Measurements from ENCODE around the gene MAP3K5. TPM values are rescaled to one million over a fixed set of nuclear protein-coding genes. Genes with fewer than 3 reads are reported as not detected.
A peak's percentile ranks its signal among the peaks of the same experiment; 100 is the strongest.

The MAP3K5 gene
- total and polyA plus RNA-seq, 12 donors, result 41.9 to 306 (median 215) TPM

- intact Hi-C loops (cut with DNase I), result no loop called here
- Histone ChIP-seq H3K27me3 (no peaks in the 10 kb centered on the region), H3K4me1 (replicated peaks in 1 of 2) (peaks cover 6 to 7% of the 10 kb centered on the region in 2 donors), H3K9me3 (replicated peaks in 1 of 3) (no peaks in the 10 kb centered on the region), H3K4me3 (no peak overlapping the region), H3K27ac (no peak overlapping the region), H3K36me3 (replicated peaks in 1 of 2) (no peaks in the 10 kb centered on the region)
- DNase-seq, result no peak
- TF ChIP-seq POLR2A (IDR thresholded peaks at IDR 0.05) (no peak), CTCF (IDR thresholded peaks at IDR 0.05) (no peak)
- 56 to 77% (median 67%) methylated on average over 5 of the region's 5 CpGs for WGBS, 4 donors
These were observed 3.7 kb upstream of the MAP3K5 start for GRCh38 chr6:136795996-136796395.

GRCh38 chr6:136795386-136795785 lies 3.1 kb upstream of the MAP3K5 start:
- 84 to 97% (median 85%) methylated on average over 2 of the region's 2 CpGs for whole genome bisulfite sequencing, 4 donors
- intact Hi-C loops (cut with DNase I), result no loop called here
- no peak for DNase-seq

GRCh38 chr6:136793363-136793762 lies 1.1 kb upstream of the MAP3K5 start:
- Histone ChIP-seq H3K9me3 (replicated peaks in 1 of 3) (no peaks in the 10 kb centered on the region), H3K36me3 (replicated peaks in 1 of 2) (no peaks in the 10 kb centered on the region), H3K27ac (peak overlapping the region in 4 of 5 donors; percentile 97), H3K27me3 (no peaks in the 10 kb centered on the region), H3K4me3 (peak overlapping the region in 1 of 4 donors; percentile 74), H3K4me1 (replicated peaks in 1 of 2) (peaks cover 6 to 18% of the 10 kb centered on the region in 2 donors)
- no peak for DNase-seq
- TF ChIP-seq POLR2A (IDR thresholded peaks at IDR 0.05) (no peak), CTCF (IDR thresholded peaks at IDR 0.05) (no peak)
- intact Hi-C loops (cut with DNase I), result loop anchor here (2.0 kb wide), 1 partner anchor 149 kb away; no protein-coding TSS in a partner anchor
- WGBS, 4 donors, result 22 to 33% (median 25%) methylated on average over 8 of the region's 8 CpGs

More at GRCh38 chr6:136795386-136795785, 3.1 kb upstream of the MAP3K5 start:
- no peak overlapping the region for H3K27ac ChIP-seq
- no peak overlapping the region for H3K4me3 ChIP-seq
- H3K27me3 ChIP-seq, result no peaks in the 10 kb centered on the region
- no peaks in the 10 kb centered on the region for H3K9me3 ChIP-seq (replicated peaks in 1 of 3)
- no peaks in the 10 kb centered on the region for H3K36me3 ChIP-seq (replicated peaks in 1 of 2)
- peaks cover 6 to 7% of the 10 kb centered on the region in 2 donors for H3K4me1 ChIP-seq (replicated peaks in 1 of 2)
- no peak for TF ChIP-seq POLR2A (IDR thresholded peaks at IDR 0.05)
- no peak for TF ChIP-seq CTCF (IDR thresholded peaks at IDR 0.05)

- Histone ChIP-seq H3K9me3 (replicated peaks in 1 of 3) (no peaks in the 10 kb centered on the region), H3K4me1 (replicated peaks in 1 of 2) (peaks cover 15 to 31% of the 10 kb centered on the region in 2 donors), H3K4me3 (peak overlapping the region; percentile 74 to 96 (median 88)), H3K36me3 (replicated peaks in 1 of 2) (no peaks in the 10 kb centered on the region), H3K27me3 (no peaks in the 10 kb centered on the region), H3K27ac (peak overlapping the region; percentile 65 to 97 (median 97))
- no peak for DNase-seq
- intact Hi-C loops (cut with DNase I), result loop anchor here (2.0 kb wide), 1 partner anchor 147 kb away; no protein-coding TSS in a partner anchor
- WGBS, 4 donors, result 0 to 1% methylated on average over 36 to 46 of the region's 46 CpGs; no CpG with 5 or more reads in 2 of the 4 donors
- TF ChIP-seq POLR2A (IDR thresholded peaks at IDR 0.05), result peak; percentile 46 to 89
- no peak for TF ChIP-seq CTCF (IDR thresholded peaks at IDR 0.05)
These were observed 225 bp downstream of the MAP3K5 start for GRCh38 chr6:136792095-136792409.

All from adrenal gland (tissue), 12 donors.